ENCODE results near the gene HMX1. TPM values are rescaled to one million over a fixed set of nuclear protein-coding genes. Genes with fewer than 3 reads are reported as not detected.
A peak's percentile ranks its signal among the peaks of the same experiment; 100 is the strongest.

The HMX1 gene
- not detected in 2 replicates for total RNA-seq
- polyA plus RNA-seq: not detected in 2 replicates
- not detected in 2 replicates for polyA plus RNA-seq (2011; cell fraction: cytosol; rRNA removed)
- not detected in 2 replicates for polyA plus RNA-seq (2011; cell fraction: nucleus; rRNA removed)
- polyA plus RNA-seq (2012): not detected in 2 replicates
- not detected in 2 replicates for polyA minus RNA-seq
- not detected for polyA minus RNA-seq (2011; cell fraction: cytosol; rRNA and poly(A)+ RNA removed)
- not detected in 2 replicates for polyA minus RNA-seq (2011; cell fraction: nucleus; rRNA and poly(A)+ RNA removed)
- Bru-seq, nascent RNA: not detected
- not detected for BruChase-seq, experiment 1, labeled RNA remaining after a 6-hour chase
- BruChase-seq, experiment 2, labeled RNA remaining after a 2-hour chase: not detected
- long read RNA-seq: 0 reads

DNA sequence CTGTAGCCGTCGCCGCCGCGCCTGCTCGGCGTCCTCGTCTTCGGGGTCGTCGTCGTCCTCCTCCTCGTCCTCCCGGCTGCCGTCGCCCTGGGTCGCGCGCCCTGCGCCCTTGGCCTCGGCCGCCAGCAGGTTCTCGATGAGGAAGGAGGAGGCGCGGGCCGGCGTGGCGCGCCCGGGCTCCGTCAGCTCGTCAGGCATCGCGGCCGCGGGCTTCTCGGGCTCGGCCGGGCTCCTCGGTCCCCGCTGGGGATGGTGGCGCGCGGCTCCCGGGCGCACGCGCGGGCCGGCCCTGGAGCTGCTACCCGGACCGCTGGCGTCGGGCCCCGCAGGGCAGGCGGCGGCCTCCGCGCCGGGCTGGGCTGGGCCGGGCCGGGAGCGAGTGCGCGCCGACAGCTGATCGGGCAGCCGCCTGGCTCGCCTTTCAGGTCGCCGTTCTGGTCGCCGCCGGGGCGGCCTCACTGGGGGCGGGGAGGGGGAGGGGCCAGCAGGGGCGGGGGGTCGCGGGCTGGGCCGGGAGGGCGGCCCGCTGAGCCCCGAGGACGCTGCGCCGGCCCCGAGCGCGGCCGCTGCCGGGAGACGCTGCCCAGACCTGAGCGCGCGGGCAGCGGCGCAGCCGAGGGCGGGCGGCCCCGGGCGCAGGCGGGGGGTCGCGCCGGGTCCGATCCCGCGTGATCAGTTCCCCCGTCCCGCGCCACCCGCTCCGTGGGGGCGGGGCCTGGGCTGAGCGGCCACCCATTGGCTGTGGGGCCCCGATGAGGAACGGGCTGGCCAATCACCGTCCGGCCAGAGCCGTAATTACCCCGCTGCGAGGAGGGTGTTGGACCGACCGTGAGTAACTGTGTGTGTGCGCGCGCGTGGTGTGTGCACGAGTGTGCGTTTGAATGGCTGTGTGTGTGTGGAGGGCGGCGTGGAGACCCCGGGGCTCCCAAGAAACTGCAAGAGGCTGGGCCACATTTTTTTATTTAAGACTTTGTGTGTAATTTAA, at the start of gene HMX1:
Gene HMX1, minus strand, starts transcription at position 423 of the 985 bp plus-strand sequence. Its CDS starts 225 bp downstream, at position 198.
- intact Hi-C loops (cut with micrococcal nuclease): no loop called here
- Histone ChIP-seq H3K9ac (replicated peaks; ENCODE audit: extremely low read depth, insufficient read depth, low read length) (no peak within 1 kb of the TSS), H3K27ac (ENCODE audit: insufficient read depth, low read depth, low read length) (no peak within 1 kb of the TSS), H3K4me1 (ENCODE audit: control insufficient read depth, extremely low read depth, insufficient read depth, low read length) (no peaks in the 10 kb centered on the region), H3K9me3 (replicated peaks; ENCODE audit: control insufficient read depth, insufficient read depth, low read length) (no peaks in the 10 kb centered on the region), H2AFZ (ENCODE audit: low read depth, low read length) (no peak within 1 kb of the TSS), H3K27me3 (ENCODE audit: control insufficient read depth in 2 of 2, insufficient read depth in 2 of 2, low read length in 2 of 2) (peaks cover 75 to 92% of the 10 kb centered on the region in 2 experiments), H4K20me1 (replicated peaks; ENCODE audit: control insufficient read depth, extremely low read depth, insufficient read depth, low read length) (no peaks in the 10 kb centered on the region), H3K9me1 (replicated peaks; ENCODE audit: control insufficient read depth, extremely low read depth, insufficient read depth, low read length) (no peaks in the 10 kb centered on the region), H3K4me3 (replicated peaks in 1 of 3; ENCODE audit: insufficient read depth in 1 of 3, low read depth in 1 of 3, low read length in 3 of 3) (no peak within 1 kb of the TSS), H3K4me2 (ENCODE audit: insufficient read depth, low read length) (no peak within 1 kb of the TSS), H3K79me2 (ENCODE audit: control insufficient read depth, insufficient read depth, low read length) (no peaks in the 10 kb centered on the region), H3K36me3 (ENCODE audit: control insufficient read depth in 2 of 2, extremely low read depth in 1 of 2, insufficient read depth in 2 of 2, low read length in 2 of 2) (no peaks in the 10 kb centered on the region)
- DNase-seq (ENCODE audit: low read depth, low spot score) (no peak), FAIRE-seq (no peak)
- TF ChIP-seq EZH2 (IDR thresholded peaks at IDR 0.05; ENCODE audit: borderline replicate concordance, low read depth, low read length, severe bottlenecking): peak; percentile 79
- TF ChIP-seq, protein P1, sequence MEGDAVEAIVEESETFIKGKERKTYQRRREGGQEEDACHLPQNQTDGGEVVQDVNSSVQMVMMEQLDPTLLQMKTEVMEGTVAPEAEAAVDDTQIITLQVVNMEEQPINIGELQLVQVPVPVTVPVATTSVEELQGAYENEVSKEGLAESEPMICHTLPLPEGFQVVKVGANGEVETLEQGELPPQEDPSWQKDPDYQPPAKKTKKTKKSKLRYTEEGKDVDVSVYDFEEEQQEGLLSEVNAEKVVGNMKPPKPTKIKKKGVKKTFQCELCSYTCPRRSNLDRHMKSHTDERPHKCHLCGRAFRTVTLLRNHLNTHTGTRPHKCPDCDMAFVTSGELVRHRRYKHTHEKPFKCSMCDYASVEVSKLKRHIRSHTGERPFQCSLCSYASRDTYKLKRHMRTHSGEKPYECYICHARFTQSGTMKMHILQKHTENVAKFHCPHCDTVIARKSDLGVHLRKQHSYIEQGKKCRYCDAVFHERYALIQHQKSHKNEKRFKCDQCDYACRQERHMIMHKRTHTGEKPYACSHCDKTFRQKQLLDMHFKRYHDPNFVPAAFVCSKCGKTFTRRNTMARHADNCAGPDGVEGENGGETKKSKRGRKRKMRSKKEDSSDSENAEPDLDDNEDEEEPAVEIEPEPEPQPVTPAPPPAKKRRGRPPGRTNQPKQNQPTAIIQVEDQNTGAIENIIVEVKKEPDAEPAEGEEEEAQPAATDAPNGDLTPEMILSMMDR (IDR thresholded peaks at IDR 0.05; ENCODE audit: extremely low read depth in 1 of 2, insufficient read depth in 1 of 2, low read depth in 1 of 2, low read length in 2 of 2): no peak
- CTCF ChIA-PET: interaction anchor here (0.9 kb wide), 1 partner anchor 24 kb away, joined by 3 read pairs; no protein-coding TSS in a partner anchor
- POLR2A ChIA-PET: no interaction called here
- dilution Hi-C loops (cut with MboI; ENCODE audit: extremely low pct_ligation_motif_present, low sequenced_read_pairs): no loop called here
- BruUV-seq (replicated peaks): no TSS peak
